Keratinocyte (primary cell): ENCODE data around the gene EVC. TPM values are rescaled to one million over a fixed set of nuclear protein-coding genes. Genes with fewer than 3 reads are reported as not detected.
A peak's percentile ranks its signal among the peaks of the same experiment; 100 is the strongest.

ENCODE experiments used
- DNase-seq: peaks from one replicate; pipeline ENCODE4 v3.0.0-alpha.2; 2011; ENCODE audit warnings: low read depth, missing footprints, low spot score
- FAIRE-seq: peaks from 2 replicates; lab custom pipeline; 2011; peaks lifted over from hg19 to GRCh38; lab: Jason Lieb, UNC
- H2AFZ ChIP-seq: 2 replicates; pipeline ENCODE4 v1.6.0; 2012; ENCODE audit warnings: low read length, control low read depth, inconsistent platforms; ENCODE audit not compliant: control insufficient read depth
- H3K27ac ChIP-seq: 2 replicates; pipeline ENCODE4 v1.5.1; 2011; ENCODE audit warnings: low read length; ENCODE audit not compliant: control insufficient read depth, insufficient read depth
- H3K27me3 ChIP-seq: 3 replicates; pipeline ENCODE4 v1.6.0; 2011; ENCODE audit warnings: low read length; ENCODE audit not compliant: control insufficient read depth, insufficient read depth; ENCODE audit errors: extremely low read depth
- H3K36me3 ChIP-seq, 2 experiments: 2 replicates in 1 of 2; 3 replicates in 1 of 2; pipeline ENCODE4 v1.5.1; 2011; ENCODE audit warnings: low read length in 2 of 2, mild to moderate bottlenecking in 1 of 2; ENCODE audit not compliant: control insufficient read depth in 2 of 2, insufficient read depth in 2 of 2; ENCODE audit errors: extremely low read depth in 1 of 2
- H3K4me1 ChIP-seq: 3 replicates; pipeline ENCODE4 v1.5.1; 2011; ENCODE audit warnings: low read length; ENCODE audit not compliant: control insufficient read depth, insufficient read depth; ENCODE audit errors: extremely low read depth
- H3K4me2 ChIP-seq: 3 replicates; pipeline ENCODE4 v1.6.0; 2011; ENCODE audit warnings: low read depth, low read length; ENCODE audit not compliant: control insufficient read depth, insufficient read depth; ENCODE audit errors: extremely low read depth
- H3K4me3 ChIP-seq, 3 experiments: fragments of 200-600 bp in 1 of 3; sonication (generic) in 1 of 3; 2 replicates in 2 of 3; 3 replicates in 1 of 3; pipeline ENCODE4 v1.5.1; 2011 to 2016; ENCODE audit warnings: low read length in 3 of 3, mild to moderate bottlenecking in 3 of 3, control low read depth in 2 of 3, inconsistent platforms in 1 of 3, low read depth in 1 of 3, mixed read lengths in 1 of 3, mixed run types in 1 of 3, moderate library complexity in 1 of 3; ENCODE audit not compliant: control insufficient read depth in 2 of 3, insufficient read depth in 2 of 3; ENCODE audit errors: extremely low read depth in 1 of 3
- H3K79me2 ChIP-seq: 2 replicates; pipeline ENCODE4 v1.6.0; 2012; ENCODE audit warnings: low read length; ENCODE audit not compliant: control insufficient read depth, insufficient read depth
- H3K9ac ChIP-seq: 3 replicates; pipeline ENCODE4 v1.6.0; 2011; ENCODE audit warnings: low read length; ENCODE audit not compliant: control insufficient read depth, insufficient read depth; ENCODE audit errors: extremely low read depth
- H3K9me1 ChIP-seq: 3 replicates; pipeline ENCODE4 v1.6.0; 2011; ENCODE audit warnings: low read length; ENCODE audit not compliant: control insufficient read depth, insufficient read depth; ENCODE audit errors: extremely low read depth
- H3K9me3 ChIP-seq: 2 replicates; pipeline ENCODE4 v1.5.1; 2012; ENCODE audit warnings: low read depth, low read length; ENCODE audit not compliant: control insufficient read depth
- H4K20me1 ChIP-seq: 3 replicates; pipeline ENCODE4 v1.6.0; 2011; ENCODE audit warnings: low read length; ENCODE audit not compliant: control insufficient read depth, insufficient read depth; ENCODE audit errors: extremely low read depth
- CTCF ChIP-seq, 3 experiments: IDR thresholded peaks in 1 of 3; conservative IDR thresholded peaks in 1 of 3; optimal IDR thresholded peaks in 1 of 3; 2 replicates in 2 of 3; 3 replicates in 1 of 3; pipeline versions ENCODE3 to v1.5.1; 2011; ENCODE audit warnings: low read length in 3 of 3, mild to moderate bottlenecking in 3 of 3, moderate library complexity in 2 of 3, control low read depth in 1 of 3, inconsistent platforms in 1 of 3; ENCODE audit not compliant: insufficient read depth in 2 of 3; ENCODE audit errors: extremely low read depth in 1 of 3
- EZH2 ChIP-seq: IDR thresholded peaks from one replicate; pipeline ENCODE4 v1.6.1; 2012; ENCODE audit warnings: inconsistent platforms, mild to moderate bottlenecking, low read length, moderate library complexity
- dilution Hi-C: fragments of 300-500 bp; cut with MboI; formaldehyde crosslinking; loops from one replicate; pipeline ENCODE4 v1.7.0; 2020; ENCODE audit warnings: low sequenced_read_pairs; ENCODE audit not compliant: extremely low pct_ligation_motif_present
- polyA plus RNA-seq, 5 experiments: library from polyadenylated mRNA; depleted of rRNA in 3 of 5; stranded (reverse) in 3 of 5; stranded (forward) in 1 of 5; unstranded in 1 of 5; fragments of >200 nt; gene quantifications; 1 replicate in 1 of 5; 2 replicates in 3 of 5; 3 replicates in 1 of 5; pipeline versions ENCODE4 v1.2.1 to v1.2.3, GENCODE V29; 2011 to 2012; ENCODE audit warnings: missing spikeins in 2 of 5, low read depth in 1 of 5, low replicate concordance in 1 of 5

EVC gene
- polyA plus RNA-seq, 1 donor (not counting 4 experiments of a cell fraction or from before 2014, with no cell fraction given), result 7.3 TPM

DNA sequence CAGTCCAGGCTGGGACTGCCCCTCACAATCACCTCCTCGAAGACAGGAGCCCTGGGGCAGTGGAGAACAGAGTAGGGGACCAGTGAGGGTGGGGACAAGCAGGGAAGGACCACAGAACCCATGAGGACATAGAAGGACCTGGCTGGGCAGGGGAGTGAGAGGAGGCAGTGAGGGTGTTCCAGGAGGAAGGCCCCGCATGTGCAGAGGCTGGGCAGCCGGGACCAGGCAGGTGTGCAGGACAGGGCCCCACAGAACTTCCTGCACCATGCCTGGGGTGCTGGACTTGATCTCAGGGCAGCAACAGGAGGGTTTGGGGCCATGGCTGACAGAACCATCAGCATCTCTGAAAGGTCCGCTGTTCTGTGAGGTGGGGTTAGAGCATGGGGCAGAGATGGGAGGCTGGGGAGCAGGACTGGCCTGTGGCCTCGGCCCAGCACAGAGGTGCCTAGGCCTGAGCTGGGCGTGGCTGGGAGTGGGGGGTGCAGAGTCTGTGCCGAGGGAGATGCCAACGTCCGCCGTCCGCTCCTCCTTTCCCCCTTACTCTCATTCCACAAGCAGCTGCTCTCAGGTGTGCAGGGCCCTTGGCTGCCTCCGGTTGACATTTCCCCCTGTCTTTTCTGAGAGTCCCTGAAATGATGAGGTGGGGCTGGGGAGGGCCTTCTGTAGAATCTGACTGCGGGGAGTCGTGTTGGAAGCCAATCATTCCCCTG, 40.8 kb downstream of the EVC start:
- Histone ChIP-seq H3K9ac (no peak overlapping the region), H3K4me1 (peaks cover 25% of the 10 kb centered on the region), H3K4me2 (no peak overlapping the region), H3K79me2 (no peaks in the 10 kb centered on the region), H3K9me1 (no peaks in the 10 kb centered on the region), H3K27me3 (no peaks in the 10 kb centered on the region), H3K4me3 (no peak overlapping the region), H3K27ac (no peak overlapping the region), H3K9me3 (no peaks in the 10 kb centered on the region), H4K20me1 (no peaks in the 10 kb centered on the region), H2AFZ (no peak overlapping the region), H3K36me3 (peaks cover 30 to 62% of the 10 kb centered on the region in 2 experiments)
- FAIRE-seq (no peak), DNase-seq (no peak)
- dilution Hi-C loops, result no loop called here
- TF ChIP-seq EZH2 (no peak), CTCF (optimal IDR thresholded peaks at IDR 0.05 in 1 of 3, IDR thresholded peaks at IDR 0.05 in 1 of 3, conservative IDR thresholded peaks at IDR 0.05 in 1 of 3; ENCODE audit: extremely low read depth in 1 of 3, insufficient read depth in 2 of 3, low read length in 3 of 3) (no peak)

DNA sequence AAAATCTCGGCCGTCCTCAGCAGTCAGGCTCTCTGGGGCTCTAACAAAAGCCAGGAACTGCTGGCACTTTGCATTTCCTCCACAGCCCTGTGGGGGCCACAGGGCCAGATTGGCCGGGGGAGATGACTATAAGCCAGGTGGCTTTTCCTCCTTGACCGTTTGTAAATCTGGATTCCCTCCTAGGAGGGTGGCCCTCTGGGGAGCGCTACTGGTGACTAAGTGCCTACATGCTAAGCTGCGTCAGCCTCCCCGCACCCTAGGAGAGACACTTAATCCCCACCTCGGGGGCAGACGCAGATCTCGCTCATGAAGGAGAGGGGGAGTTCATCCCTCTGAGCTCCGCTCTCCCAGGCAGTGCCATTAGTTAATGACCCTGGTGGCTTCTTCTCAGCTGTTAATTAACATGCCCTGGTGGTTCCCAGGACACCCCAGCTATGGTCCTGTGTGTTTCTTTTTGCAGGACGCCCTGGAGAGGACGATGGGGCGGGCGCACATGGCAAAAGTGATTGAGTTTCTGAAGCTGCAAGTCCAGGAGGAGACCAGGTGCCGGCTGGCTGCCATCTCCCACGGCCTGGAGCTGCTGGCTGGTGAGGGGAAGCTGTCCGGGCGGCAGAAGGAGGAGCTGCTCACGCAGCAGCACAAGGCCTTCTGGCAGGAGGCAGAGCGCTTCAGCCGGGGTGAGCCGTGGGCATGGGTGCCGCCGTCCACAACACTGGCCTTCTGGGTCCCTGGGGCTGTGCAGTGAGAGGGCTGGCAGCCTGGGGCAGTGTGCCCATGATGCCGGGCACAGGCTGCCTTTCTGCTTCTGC, 41.6 kb downstream of the EVC start:
- Histone ChIP-seq H4K20me1 (no peaks in the 10 kb centered on the region), H3K9ac (no peak overlapping the region), H3K36me3 (peaks cover 37 to 66% of the 10 kb centered on the region in 2 experiments), H3K9me1 (no peaks in the 10 kb centered on the region), H3K27ac (peak overlapping the region; percentile 63), H3K79me2 (no peaks in the 10 kb centered on the region), H2AFZ (no peak overlapping the region), H3K27me3 (no peaks in the 10 kb centered on the region), H3K9me3 (peaks cover 6% of the 10 kb centered on the region), H3K4me1 (peaks cover 25% of the 10 kb centered on the region), H3K4me2 (no peak overlapping the region), H3K4me3 (no peak overlapping the region)
- TF ChIP-seq EZH2 (no peak), CTCF (optimal IDR thresholded peaks at IDR 0.05 in 1 of 3, IDR thresholded peaks at IDR 0.05 in 1 of 3, conservative IDR thresholded peaks at IDR 0.05 in 1 of 3; ENCODE audit: extremely low read depth in 1 of 3, insufficient read depth in 2 of 3, low read length in 3 of 3) (no peak)
- DNase-seq (no peak), FAIRE-seq (no peak)
- dilution Hi-C loops, result no loop called here
